ENCODE data around the gene B4GALNT2.

GRCh38 chr17:49213399-49213798, 80.8 kb downstream of the B4GALNT2 start:
- TF ChIP-seq CTCF (IDR thresholded peaks at IDR 0.05) (no peak), POLR2A (IDR thresholded peaks at IDR 0.05) (no peak)

Measured in right lobe of liver (tissue), 4 donors.